Islet precursor cell (in vitro differentiated cells): ENCODE results near the gene ALK.

Experiments
- DNase-seq: peaks from one replicate; pipeline ENCODE4 v3.0.0-alpha.2; 2018

Gene ALK

GRCh38 chr2:29394311-29394980, 526.9 kb downstream of the ALK start:
- DNase-seq: no peak

GRCh38 chr2:29393676-29394075, 527.7 kb downstream of the ALK start:
- DNase-seq: no peak

GRCh38 chr2:29392774-29393173, 528.6 kb downstream of the ALK start:
- no peak for DNase-seq

GRCh38 chr2:29390136-29390535, 531.2 kb downstream of the ALK start:
- no peak for DNase-seq

- DNase-seq: no peak
These were observed 531.7 kb downstream of the ALK start for GRCh38 chr2:29389686-29390085.

- DNase-seq: no peak
These were observed 533.3 kb downstream of the ALK start for GRCh38 chr2:29388071-29388470.

- no peak for DNase-seq
These were observed 538.9 kb downstream of the ALK start for GRCh38 chr2:29382486-29382885.

GRCh38 chr2:29377788-29378187, 543.6 kb downstream of the ALK start:
- no peak for DNase-seq

GRCh38 chr2:29376541-29376940, 544.8 kb downstream of the ALK start:
- DNase-seq: no peak

GRCh38 chr2:29375843-29376242, 545.5 kb downstream of the ALK start:
- no peak for DNase-seq

GRCh38 chr2:29374823-29375222, 546.6 kb downstream of the ALK start:
- DNase-seq: no peak

GRCh38 chr2:29373870-29374269, 547.5 kb downstream of the ALK start:
- DNase-seq: no peak

- no peak for DNase-seq
These were observed 549.2 kb downstream of the ALK start for GRCh38 chr2:29372185-29372584.

GRCh38 chr2:29370581-29371125, 550.7 kb downstream of the ALK start:
- no peak for DNase-seq

- DNase-seq: no peak
These were observed 551.2 kb downstream of the ALK start for GRCh38 chr2:29370173-29370572.

- no peak for DNase-seq
These were observed 552.7 kb downstream of the ALK start for GRCh38 chr2:29368659-29369040.

- no peak for DNase-seq
These were observed 553.3 kb downstream of the ALK start for GRCh38 chr2:29367986-29368658.

- DNase-seq: no peak
These were observed 558.3 kb downstream of the ALK start for GRCh38 chr2:29363111-29363510.

- no peak for DNase-seq
These were observed 560.2 kb downstream of the ALK start for GRCh38 chr2:29361231-29361630.

GRCh38 chr2:29360016-29360784, 561.2 kb downstream of the ALK start:
- DNase-seq: no peak

GRCh38 chr2:29353403-29353991, 567.9 kb downstream of the ALK start:
- no peak for DNase-seq

GRCh38 chr2:29351916-29352591, 569.3 kb downstream of the ALK start:
- DNase-seq: no peak

- no peak for DNase-seq
These were observed 570.1 kb downstream of the ALK start for GRCh38 chr2:29351248-29351647.
